ENCODE data around the gene GPHN.

GRCh38 chr14:66881596-66881995 is 373.6 kb downstream of the GPHN start:
- TF ChIP-seq POLR2A (IDR thresholded peaks at IDR 0.05) (no peak), CTCF (IDR thresholded peaks at IDR 0.05) (no peak)
